IMR-90 (cell line): ENCODE measurements around the gene JAKMIP2. TPM values are rescaled to one million over a fixed set of nuclear protein-coding genes. Genes with fewer than 3 reads are reported as not detected.

Experiments
- ATAC-seq: fragments of 200-7000 bp; cut with Tn5 transposase; 2 replicates; pipeline ENCODE4 v1.9.1; 2020; ENCODE audit warnings: low read depth, mild to moderate bottlenecking, moderate library complexity
- BruUV-seq: library from RNA; stranded (reverse); fragments of 400-500 nt; replicated peaks from 2 replicates; lab custom pipeline; 2021; lab: Mats Ljungman, UMichigan
- CTCF ChIA-PET: fragments of 300-600 bp; formaldehyde crosslinking; extraction: SDS; loops from one replicate; lab custom pipeline; 2021; ENCODE audit warnings: antibody characterized with exemption; lab: Yijun Ruan, JAX
- POLR2A ChIA-PET: fragments of 300-600 bp; sonication (Branson Sonifier 250); formaldehyde crosslinking; loops from one replicate; lab custom pipeline; 2022; ENCODE audit warnings: antibody characterized with exemption; ENCODE audit not compliant: unreplicated experiment; lab: Charles Lee
- DNase-seq: peaks from one replicate; pipeline ENCODE4 v3.0.0; 2013
- H2AFZ ChIP-seq: replicated peaks from 2 replicates; pipeline ENCODE3; 2013; ENCODE audit warnings: low read length, mild to moderate bottlenecking; ENCODE audit not compliant: poor library complexity
- H2AK5ac ChIP-seq: 2 replicates; pipeline ENCODE4 v1.6.1; 2013; ENCODE audit warnings: low read depth, low read length, inconsistent platforms
- H2AK9ac ChIP-seq: replicated peaks from 2 replicates; pipeline ENCODE3; 2013; ENCODE audit warnings: mild to moderate bottlenecking, low read depth, low read length, moderate library complexity; ENCODE audit not compliant: poor library complexity
- H2BK120ac ChIP-seq: 2 replicates; pipeline ENCODE4 v1.6.1; 2013; ENCODE audit warnings: low read depth, low read length, inconsistent platforms
- H2BK15ac ChIP-seq: 3 replicates; pipeline ENCODE4 v1.6.1; 2013; ENCODE audit warnings: low read depth, low read length, inconsistent platforms
- H2BK20ac ChIP-seq: 2 replicates; pipeline ENCODE4 v1.6.1; 2013; ENCODE audit warnings: low read depth, mild to moderate bottlenecking, inconsistent platforms, low read length, moderate library complexity
- H2BK5ac ChIP-seq: 2 replicates; pipeline ENCODE4 v1.6.1; 2013; ENCODE audit warnings: mild to moderate bottlenecking, low read depth, low read length, inconsistent platforms; ENCODE audit not compliant: poor library complexity, severe bottlenecking
- H3K14ac ChIP-seq: replicated peaks from 2 replicates; pipeline ENCODE4 v1.6.1; 2013; ENCODE audit warnings: low read depth, low read length, inconsistent platforms
- H3K18ac ChIP-seq: 2 replicates; pipeline ENCODE4 v1.6.1; 2013; ENCODE audit warnings: low read depth, low read length, control low read depth
- H3K23ac ChIP-seq: 2 replicates; pipeline ENCODE4 v1.6.1; 2013; ENCODE audit warnings: low read depth, low read length, inconsistent platforms
- H3K27ac ChIP-seq: 2 replicates; pipeline ENCODE4 v1.5.1; 2013; ENCODE audit warnings: mild to moderate bottlenecking, control low read depth, low read length; ENCODE audit not compliant: insufficient read depth
- H3K27me3 ChIP-seq: 2 replicates; pipeline ENCODE4 v1.6.1; 2013; ENCODE audit warnings: low read length; ENCODE audit not compliant: control insufficient read depth, insufficient read depth
- H3K36me3 ChIP-seq: 2 replicates; pipeline ENCODE4 v1.6.1; 2013; ENCODE audit warnings: low read length, mixed read lengths; ENCODE audit not compliant: control insufficient read depth, insufficient read depth
- H3K4ac ChIP-seq: 2 replicates; pipeline ENCODE4 v1.6.1; 2013; ENCODE audit warnings: low read depth, low read length, inconsistent platforms
- H3K4me1 ChIP-seq: 2 replicates; pipeline ENCODE4 v1.6.1; 2013; ENCODE audit warnings: low read length, mixed read lengths; ENCODE audit not compliant: control insufficient read depth, insufficient read depth
- H3K4me2 ChIP-seq: 2 replicates; pipeline ENCODE4 v1.6.1; 2013; ENCODE audit warnings: low read depth, mild to moderate bottlenecking, control low read depth, low read length, moderate library complexity
- H3K4me3 ChIP-seq: 2 replicates; pipeline ENCODE4 v1.5.1; 2013; ENCODE audit warnings: low read depth, mild to moderate bottlenecking, control low read depth, low read length, moderate library complexity; ENCODE audit not compliant: insufficient read depth
- H3K56ac ChIP-seq: 2 replicates; pipeline ENCODE4 v1.6.1; 2013; ENCODE audit warnings: low read length, inconsistent platforms; ENCODE audit not compliant: insufficient read depth; ENCODE audit errors: extremely low read depth
- H3K79me1 ChIP-seq, 2 experiments: 2 replicates each; pipeline ENCODE4 v1.6.1; 2013; ENCODE audit warnings: low read length in 2 of 2, inconsistent platforms in 1 of 2, low read depth in 1 of 2
- H3K9ac ChIP-seq: 2 replicates; pipeline ENCODE4 v1.6.1; 2013; ENCODE audit warnings: low read depth, low read length, control low read depth
- H3K9me1 ChIP-seq: 2 replicates; pipeline ENCODE4 v1.6.1; 2013; ENCODE audit warnings: low read length, inconsistent platforms; ENCODE audit not compliant: insufficient read depth
- H3K9me3 ChIP-seq: 2 replicates; pipeline ENCODE4 v1.6.1; 2013; ENCODE audit warnings: low read length; ENCODE audit not compliant: control insufficient read depth, insufficient read depth
- H4K20me1 ChIP-seq: 2 replicates; pipeline ENCODE4 v1.6.1; 2013; ENCODE audit warnings: low read length, inconsistent platforms; ENCODE audit not compliant: insufficient read depth
- H4K5ac ChIP-seq: 2 replicates; pipeline ENCODE4 v1.6.1; 2013; ENCODE audit warnings: mild to moderate bottlenecking, low read depth, low read length, control low read depth
- H4K8ac ChIP-seq, 2 experiments: 2 replicates each; pipeline ENCODE4 v1.6.1; 2013; ENCODE audit warnings: low read depth in 2 of 2, low read length in 2 of 2, control low read depth in 1 of 2, inconsistent platforms in 1 of 2
- H4K91ac ChIP-seq: 2 replicates; pipeline ENCODE4 v1.6.1; 2013; ENCODE audit warnings: low read depth, low read length, inconsistent platforms; ENCODE audit not compliant: insufficient read depth
- CHD1 ChIP-seq: IDR thresholded peaks from 2 replicates; pipeline ENCODE4 v1.6.1; 2012; ENCODE audit warnings: low read depth, low read length, improper control_type of control experiment
- ELK1 ChIP-seq: fragments of 150-350 bp; IDR thresholded peaks from 2 replicates; pipeline ENCODE4 v1.6.1; 2016; ENCODE audit warnings: low read depth, mild to moderate bottlenecking, low read length, moderate library complexity, borderline replicate concordance
- MAFK ChIP-seq: IDR thresholded peaks from 2 replicates; pipeline ENCODE4 v1.6.1; 2012; ENCODE audit warnings: low read depth, low read length, improper control_type of control experiment
- RCOR1 ChIP-seq: IDR thresholded peaks from 2 replicates; pipeline ENCODE4 v1.6.1; 2012; ENCODE audit warnings: mild to moderate bottlenecking, low read length, improper control_type of control experiment; ENCODE audit not compliant: insufficient replicate concordance
- USF2 ChIP-seq: fragments of 150-350 bp; IDR thresholded peaks from 2 replicates; pipeline ENCODE4 v1.6.1; 2017; ENCODE audit warnings: mild to moderate bottlenecking, antibody characterized with exemption, low read length, low read depth
- WGBS, 2 experiments: methylation state at CpG; one replicate each; pipeline versions ENCODE4 v1.1.5 to v1.1.7; 2013; ENCODE audit warnings: missing lambda C conversion rate in 2 of 2; ENCODE audit not compliant: insufficient read length in 1 of 2; ENCODE audit errors: extremely low coverage in 2 of 2; 5-methylcytosine and 5-hydroxymethylcytosine counted together
- dilution Hi-C: fragments of 300-500 bp; cut with HindIII; formaldehyde crosslinking; loops from one replicate; pipeline ENCODE4 v1.14.3; 2018; ENCODE audit warnings: low sequenced_read_pairs; ENCODE audit not compliant: unreplicated experiment
- in situ Hi-C: fragments of 300-500 bp; cut with MboI; formaldehyde crosslinking; loops from 3 replicates; pipeline ENCODE4 v1.14.3; 2019; ENCODE audit warnings: low sequenced_read_pairs, inconsistent platforms, mixed read lengths
- intact Hi-C: fragments of 100-400 bp; cut with micrococcal nuclease; formaldehyde crosslinking; loops from 2 replicates; pipeline ENCODE4 v1.10.0; 2022
- polyA plus RNA-seq, 3 experiments: library from polyadenylated mRNA; depleted of rRNA; stranded (reverse); fragments of >200 nt; gene quantifications; 2 replicates each; pipeline ENCODE4 v1.2.3, GENCODE V29; 2012; ENCODE audit warnings: low replicate concordance in 1 of 3
- total RNA-seq: library from RNA; depleted of rRNA; stranded (reverse); fragments of >200 nt; gene quantifications from 2 replicates; pipeline ENCODE4 v1.2.3, GENCODE V29; 2012

The JAKMIP2 gene
- total and polyA plus RNA-seq, 2 of the 4 experiments (the other 2 are of a cell fraction): under 0.01 TPM; not detected in 1

GRCh38 chr5:147626464-147626863 lies 156.1 kb downstream of the JAKMIP2 start:
- H3K4me2 ChIP-seq: no peak overlapping the region
- in situ Hi-C loops (loop anchor here (5.0 kb wide), 1 partner anchor 196 kb away; no protein-coding TSS in a partner anchor), intact Hi-C loops (no loop called here), dilution Hi-C loops (no loop called here)
- no peak overlapping the region for H3K14ac ChIP-seq
- H3K4me1 ChIP-seq: no peaks in the 10 kb centered on the region
- no peak overlapping the region for H3K9ac ChIP-seq
- no TSS peak for BruUV-seq
- H3K23ac ChIP-seq: no peak overlapping the region
- CTCF ChIA-PET: no interaction called here
- H3K36me3 ChIP-seq: no peaks in the 10 kb centered on the region
- H2AK9ac ChIP-seq: no peak overlapping the region
- H4K8ac ChIP-seq: no peak overlapping the region
- no peak overlapping the region for H2AK5ac ChIP-seq
- H2BK15ac ChIP-seq: no peak overlapping the region
- DNase-seq (no peak), ATAC-seq (no peak)
- TF ChIP-seq CHD1 (no peak), MAFK (no peak), RCOR1 (no peak), ELK1 (no peak), USF2 (no peak)
- no peak overlapping the region for H3K27ac ChIP-seq
- no peak overlapping the region for H3K4ac ChIP-seq
- no peak overlapping the region for H2AFZ ChIP-seq
- no CpG with 5 or more reads among the region's 2 CpGs for WGBS, 2 experiments
- H3K27me3 ChIP-seq: peaks cover 6% of the 10 kb centered on the region
- H3K9me1 ChIP-seq: no peaks in the 10 kb centered on the region
- no peak overlapping the region for H4K91ac ChIP-seq
- no peak overlapping the region for H3K4me3 ChIP-seq
- H2BK5ac ChIP-seq: no peak overlapping the region
- H2BK120ac ChIP-seq: no peak overlapping the region
- H3K56ac ChIP-seq: no peak overlapping the region
- no peaks in the 10 kb centered on the region for H3K79me1 ChIP-seq
- POLR2A ChIA-PET: no interaction called here
- H3K9me3 ChIP-seq: no peaks in the 10 kb centered on the region
- H2BK20ac ChIP-seq: no peak overlapping the region
- no peak overlapping the region for H4K5ac ChIP-seq
- H3K18ac ChIP-seq: no peak overlapping the region
- no peaks in the 10 kb centered on the region for H4K20me1 ChIP-seq
